PC-3 (cell line): ENCODE data around the gene CPLANE2. TPM values are rescaled to one million over a fixed set of nuclear protein-coding genes. Genes with fewer than 3 reads are reported as not detected.

Experiments
- ATAC-seq: fragments of 200-7000 bp; cut with Tn5 transposase; 2 replicates; pipeline ENCODE4 v1.9.1; 2020; ENCODE audit warnings: mild to moderate bottlenecking, moderate library complexity
- BruUV-seq: library from RNA; stranded (reverse); fragments of 400-500 nt; replicated peaks from 2 replicates; lab custom pipeline; 2021; lab: Mats Ljungman, UMichigan
- CTCF ChIA-PET: fragments of 300-600 bp; sonication (Branson Sonifier 250); formaldehyde crosslinking; loops from one replicate; lab custom pipeline; 2022; ENCODE audit warnings: antibody characterized with exemption; lab: Charles Lee
- POLR2A ChIA-PET: fragments of 300-600 bp; sonication (Branson Sonifier 250); formaldehyde crosslinking; loops from one replicate; lab custom pipeline; 2022; ENCODE audit warnings: antibody characterized with exemption; ENCODE audit not compliant: unreplicated experiment; lab: Charles Lee
- DNase-seq: peaks from one replicate; pipeline ENCODE4 v3.0.0-alpha.2; 2015
- H2AFZ ChIP-seq: fragments of 300-600 bp; sonication (generic); 2 replicates; pipeline ENCODE4 v1.6.0; 2016; ENCODE audit warnings: antibody characterized with exemption, low read length
- H3F3A ChIP-seq: fragments of 300-600 bp; sonication (generic); one replicate; pipeline ENCODE4 v1.6.0; 2017; ENCODE audit warnings: antibody characterized with exemption, low read length, control low read depth, mild to moderate bottlenecking; ENCODE audit not compliant: unreplicated experiment
- H3K27ac ChIP-seq: fragments of 300-600 bp; sonication (generic); 2 replicates; pipeline ENCODE4 v1.5.1; 2016; ENCODE audit warnings: mild to moderate bottlenecking, low read length
- H3K27me3 ChIP-seq: fragments of 300-600 bp; sonication (generic); 2 replicates; pipeline ENCODE4 v1.6.1; 2016; ENCODE audit warnings: low read length, mixed read lengths
- H3K36me3 ChIP-seq: fragments of 300-600 bp; sonication (generic); 2 replicates; pipeline ENCODE4 v1.6.1; 2016; ENCODE audit warnings: low read depth, mixed run types, low read length, mixed read lengths
- H3K4me1 ChIP-seq: fragments of 300-600 bp; sonication (generic); 2 replicates; pipeline ENCODE4 v1.5.1; 2016; ENCODE audit warnings: low read length; ENCODE audit not compliant: insufficient read depth
- H3K4me2 ChIP-seq: fragments of 300-600 bp; sonication (generic); 2 replicates; pipeline ENCODE4 v1.6.0; 2016; ENCODE audit warnings: low read length
- H3K4me3 ChIP-seq: fragments of 300-600 bp; sonication (generic); 2 replicates; pipeline ENCODE4 v1.5.1; 2016; ENCODE audit warnings: mild to moderate bottlenecking, low read length, mixed read lengths
- H3K79me2 ChIP-seq: fragments of 300-600 bp; sonication (generic); 2 replicates; pipeline ENCODE4 v1.6.1; 2017; ENCODE audit warnings: low read length, mixed read lengths
- H3K9ac ChIP-seq: fragments of 300-600 bp; sonication (generic); 2 replicates; pipeline ENCODE4 v1.6.0; 2016; ENCODE audit warnings: mild to moderate bottlenecking, low read length
- H3K9me2 ChIP-seq: fragments of 300-600 bp; sonication (generic); replicated peaks from 2 replicates; pipeline ENCODE4 v1.6.1; 2016; ENCODE audit warnings: mixed run types, low read length, mixed read lengths
- H3K9me3 ChIP-seq: fragments of 300-600 bp; sonication (generic); 2 replicates; pipeline ENCODE4 v1.6.1; 2016; ENCODE audit warnings: low read length, mixed read lengths
- H4K20me1 ChIP-seq: fragments of 300-600 bp; sonication (generic); 2 replicates; pipeline ENCODE4 v1.6.1; 2016; ENCODE audit warnings: low read length, mixed read lengths
- CTCF ChIP-seq: fragments of 300-600 bp; sonication (generic); conservative IDR thresholded peaks from 2 replicates; pipeline ENCODE4 v1.5.1; 2017; ENCODE audit warnings: antibody characterized with exemption, low read depth, mild to moderate bottlenecking, low read length
- EZH2 ChIP-seq: fragments of 300-600 bp; sonication (generic); IDR thresholded peaks from one replicate; pipeline ENCODE4 v1.6.1; 2017; ENCODE audit warnings: antibody characterized with exemption, mild to moderate bottlenecking, low read length; ENCODE audit not compliant: unreplicated experiment
- EZH2phosphoT487 ChIP-seq: fragments of 300-600 bp; sonication (generic); IDR thresholded peaks from 2 replicates; pipeline ENCODE4 v1.6.1; 2018; ENCODE audit warnings: mild to moderate bottlenecking, antibody characterized with exemption, low read length, borderline replicate concordance
- intact Hi-C: fragments of 100-400 bp; cut with micrococcal nuclease; formaldehyde crosslinking; loops from 2 replicates; pipeline ENCODE4 v1.9.0; 2023
- total RNA-seq: library from RNA; depleted of rRNA; stranded (reverse); fragments of >200 nt; gene quantifications from 2 replicates; pipeline ENCODE4 v1.2.3, GENCODE V29; 2014

CPLANE2 gene
- total RNA-seq, 1 experiment from 2014 or later: 9.6 TPM

- POLR2A ChIA-PET: no interaction called here
- no TSS peak for BruUV-seq
- no peak overlapping the region for H3K4me2 ChIP-seq
- H2AFZ ChIP-seq: no peak overlapping the region
- peaks cover 15% of the 10 kb centered on the region; the same call in 1 of the 2 replicates for H3K36me3 ChIP-seq
- no peak overlapping the region for H3K4me3 ChIP-seq
- H3K27me3 ChIP-seq: no peaks in the 10 kb centered on the region
- no peaks in the 10 kb centered on the region for H3K9me3 ChIP-seq
- H3K4me1 ChIP-seq: peaks cover 55% of the 10 kb centered on the region
- 0 out of 2 replicates have a peak, but pooled peaks cover 3% of the 10 kb centered on the region for H4K20me1 ChIP-seq
- no peak overlapping the region for H3K9ac ChIP-seq
- ATAC-seq (no peak), DNase-seq (peak; percentile 14)
- no peaks in the 10 kb centered on the region for H3K9me2 ChIP-seq
- H3F3A ChIP-seq: peaks cover 7% of the 10 kb centered on the region
- CTCF ChIA-PET: interaction anchor here (0.5 kb wide), 1 partner anchor 94 kb away, joined by 5 read pairs; no protein-coding TSS in a partner anchor
- no peak for TF ChIP-seq EZH2
- TF ChIP-seq EZH2phosphoT487: no peak
- TF ChIP-seq CTCF: no peak
- intact Hi-C loops: loop anchor here (5.0 kb wide), 1 partner anchor 103 kb away; the partner anchor contains the start of gene FBXO42
- no peak overlapping the region for H3K27ac ChIP-seq
- no peaks in the 10 kb centered on the region for H3K79me2 ChIP-seq
These were observed 12.7 kb upstream of the CPLANE2 start for GRCh38 chr1:16249596-16250241.

- H3F3A ChIP-seq: peaks cover 3% of the 10 kb centered on the region
- peak overlapping the region; percentile 52 for H3K27ac ChIP-seq
- DNase-seq: peak; percentile 80
- peak overlapping the region; percentile 12 for H3K4me2 ChIP-seq
- H4K20me1 ChIP-seq: 0 out of 2 replicates have a peak, but pooled peaks cover 3% of the 10 kb centered on the region
- no peaks in the 10 kb centered on the region for H3K9me3 ChIP-seq
- peaks cover 15% of the 10 kb centered on the region; the same call in 1 of the 2 replicates for H3K36me3 ChIP-seq
- no peak overlapping the region for H2AFZ ChIP-seq
- H3K27me3 ChIP-seq: no peaks in the 10 kb centered on the region
- peaks cover 46% of the 10 kb centered on the region for H3K4me1 ChIP-seq
- no peak overlapping the region for H3K9ac ChIP-seq
- no peak for TF ChIP-seq EZH2
- TF ChIP-seq CTCF: no peak
- TF ChIP-seq EZH2phosphoT487: no peak
- ATAC-seq: peak; percentile 55
- no peak overlapping the region for H3K4me3 ChIP-seq
- CTCF ChIA-PET: interaction anchor here (0.5 to 0.6 kb wide), 2 partner anchors 31 to 62 kb away, joined by 4 to 6 read pairs; no protein-coding TSS in a partner anchor
- H3K79me2 ChIP-seq: no peaks in the 10 kb centered on the region
- no peaks in the 10 kb centered on the region for H3K9me2 ChIP-seq
- intact Hi-C loops: no loop called here
- POLR2A ChIA-PET: interaction anchor here (1.2 kb wide), 1 partner anchor 32 kb away, joined by 3 read pairs; no protein-coding TSS in a partner anchor
- no TSS peak for BruUV-seq
These were observed 11.9 kb upstream of the CPLANE2 start for GRCh38 chr1:16248603-16249516.
